ENCODE results near the gene PRICKLE1.
A peak's percentile ranks its signal among the peaks of the same experiment; 100 is the strongest.

Gene PRICKLE1

DNA sequence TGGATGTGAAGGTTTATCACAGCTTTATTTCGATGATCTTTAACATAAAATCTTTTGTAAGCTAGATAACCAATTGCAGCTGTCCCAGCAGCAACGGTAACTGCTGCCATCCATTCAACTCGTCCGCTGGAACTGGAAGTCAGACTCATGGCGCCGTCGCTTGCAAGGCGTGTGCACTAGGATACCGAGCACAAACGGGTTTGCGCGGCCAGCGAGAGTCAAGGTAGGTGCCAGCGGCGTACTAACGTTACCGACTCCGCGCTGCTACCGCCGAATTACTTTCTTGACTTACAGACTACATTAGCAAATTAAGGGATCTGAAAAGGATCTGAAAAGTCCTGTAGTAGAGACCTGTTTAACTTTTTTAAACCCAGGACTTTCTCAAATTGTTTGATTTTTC is 47.4 kb upstream of the PRICKLE1 start:
- no peak for DNase-seq (ENCODE audit: low read depth in 1 of 2, low spot score in 1 of 2)
- no peak overlapping the region for H3K27ac ChIP-seq (replicated peaks)
- TF ChIP-seq, protein P1, sequence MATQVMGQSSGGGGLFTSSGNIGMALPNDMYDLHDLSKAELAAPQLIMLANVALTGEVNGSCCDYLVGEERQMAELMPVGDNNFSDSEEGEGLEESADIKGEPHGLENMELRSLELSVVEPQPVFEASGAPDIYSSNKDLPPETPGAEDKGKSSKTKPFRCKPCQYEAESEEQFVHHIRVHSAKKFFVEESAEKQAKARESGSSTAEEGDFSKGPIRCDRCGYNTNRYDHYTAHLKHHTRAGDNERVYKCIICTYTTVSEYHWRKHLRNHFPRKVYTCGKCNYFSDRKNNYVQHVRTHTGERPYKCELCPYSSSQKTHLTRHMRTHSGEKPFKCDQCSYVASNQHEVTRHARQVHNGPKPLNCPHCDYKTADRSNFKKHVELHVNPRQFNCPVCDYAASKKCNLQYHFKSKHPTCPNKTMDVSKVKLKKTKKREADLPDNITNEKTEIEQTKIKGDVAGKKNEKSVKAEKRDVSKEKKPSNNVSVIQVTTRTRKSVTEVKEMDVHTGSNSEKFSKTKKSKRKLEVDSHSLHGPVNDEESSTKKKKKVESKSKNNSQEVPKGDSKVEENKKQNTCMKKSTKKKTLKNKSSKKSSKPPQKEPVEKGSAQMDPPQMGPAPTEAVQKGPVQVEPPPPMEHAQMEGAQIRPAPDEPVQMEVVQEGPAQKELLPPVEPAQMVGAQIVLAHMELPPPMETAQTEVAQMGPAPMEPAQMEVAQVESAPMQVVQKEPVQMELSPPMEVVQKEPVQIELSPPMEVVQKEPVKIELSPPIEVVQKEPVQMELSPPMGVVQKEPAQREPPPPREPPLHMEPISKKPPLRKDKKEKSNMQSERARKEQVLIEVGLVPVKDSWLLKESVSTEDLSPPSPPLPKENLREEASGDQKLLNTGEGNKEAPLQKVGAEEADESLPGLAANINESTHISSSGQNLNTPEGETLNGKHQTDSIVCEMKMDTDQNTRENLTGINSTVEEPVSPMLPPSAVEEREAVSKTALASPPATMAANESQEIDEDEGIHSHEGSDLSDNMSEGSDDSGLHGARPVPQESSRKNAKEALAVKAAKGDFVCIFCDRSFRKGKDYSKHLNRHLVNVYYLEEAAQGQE (IDR thresholded peaks at IDR 0.05; ENCODE audit: insufficient replicate concordance, low read depth), result no peak
- TF ChIP-seq, protein P2, sequence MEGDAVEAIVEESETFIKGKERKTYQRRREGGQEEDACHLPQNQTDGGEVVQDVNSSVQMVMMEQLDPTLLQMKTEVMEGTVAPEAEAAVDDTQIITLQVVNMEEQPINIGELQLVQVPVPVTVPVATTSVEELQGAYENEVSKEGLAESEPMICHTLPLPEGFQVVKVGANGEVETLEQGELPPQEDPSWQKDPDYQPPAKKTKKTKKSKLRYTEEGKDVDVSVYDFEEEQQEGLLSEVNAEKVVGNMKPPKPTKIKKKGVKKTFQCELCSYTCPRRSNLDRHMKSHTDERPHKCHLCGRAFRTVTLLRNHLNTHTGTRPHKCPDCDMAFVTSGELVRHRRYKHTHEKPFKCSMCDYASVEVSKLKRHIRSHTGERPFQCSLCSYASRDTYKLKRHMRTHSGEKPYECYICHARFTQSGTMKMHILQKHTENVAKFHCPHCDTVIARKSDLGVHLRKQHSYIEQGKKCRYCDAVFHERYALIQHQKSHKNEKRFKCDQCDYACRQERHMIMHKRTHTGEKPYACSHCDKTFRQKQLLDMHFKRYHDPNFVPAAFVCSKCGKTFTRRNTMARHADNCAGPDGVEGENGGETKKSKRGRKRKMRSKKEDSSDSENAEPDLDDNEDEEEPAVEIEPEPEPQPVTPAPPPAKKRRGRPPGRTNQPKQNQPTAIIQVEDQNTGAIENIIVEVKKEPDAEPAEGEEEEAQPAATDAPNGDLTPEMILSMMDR (IDR thresholded peaks at IDR 0.05; ENCODE audit: insufficient read depth, low read length), result no peak
- TF ChIP-seq SPI1 (IDR thresholded peaks at IDR 0.05; ENCODE audit: borderline replicate concordance, low read depth) (no peak), POLR2AphosphoS5 (IDR thresholded peaks at IDR 0.05; ENCODE audit: low read depth) (no peak), GABPA (IDR thresholded peaks at IDR 0.05; ENCODE audit: low read depth) (no peak)
- H3K27me3 ChIP-seq (ENCODE audit: insufficient read depth, poor library complexity, severe bottlenecking), result peaks cover 3% of the 10 kb centered on the region
- no peak overlapping the region for H3K4me3 ChIP-seq (replicated peaks; ENCODE audit: insufficient read depth, low read length)

DNA sequence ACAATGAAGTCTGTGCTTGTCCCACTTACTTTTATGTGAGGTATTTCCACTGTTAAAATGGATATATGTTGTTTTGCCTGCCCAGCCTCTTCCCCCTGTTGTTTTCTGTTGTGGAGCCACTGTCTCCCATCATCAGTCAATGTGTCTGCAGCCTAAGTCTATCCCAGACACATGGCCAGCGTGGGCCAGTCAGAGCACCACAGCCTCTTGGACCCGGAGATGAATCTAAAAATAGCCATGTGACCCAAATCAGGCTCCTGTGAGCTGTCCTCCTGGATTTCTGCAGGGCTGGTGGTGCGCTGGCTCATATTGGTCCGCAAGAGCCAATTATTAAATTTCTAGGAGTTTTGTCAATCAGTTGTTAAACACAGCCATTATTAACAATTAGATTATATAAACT is 44.0 kb upstream of the PRICKLE1 start:
- H3K27ac ChIP-seq (replicated peaks), result no peak overlapping the region
- H3K4me3 ChIP-seq (replicated peaks; ENCODE audit: insufficient read depth, low read length), result no peak overlapping the region
- DNase-seq (ENCODE audit: low read depth in 1 of 2, low spot score in 1 of 2), result no peak
- TF ChIP-seq POLR2AphosphoS5 (IDR thresholded peaks at IDR 0.05; ENCODE audit: low read depth), result no peak
- TF ChIP-seq, protein P1 (IDR thresholded peaks at IDR 0.05; ENCODE audit: insufficient replicate concordance, low read depth), result no peak
- no peak for TF ChIP-seq SPI1 (IDR thresholded peaks at IDR 0.05; ENCODE audit: borderline replicate concordance, low read depth)
- TF ChIP-seq, protein P2 (IDR thresholded peaks at IDR 0.05; ENCODE audit: insufficient read depth, low read length), result no peak
- H3K27me3 ChIP-seq (ENCODE audit: insufficient read depth, poor library complexity, severe bottlenecking), result no peaks in the 10 kb centered on the region

DNA sequence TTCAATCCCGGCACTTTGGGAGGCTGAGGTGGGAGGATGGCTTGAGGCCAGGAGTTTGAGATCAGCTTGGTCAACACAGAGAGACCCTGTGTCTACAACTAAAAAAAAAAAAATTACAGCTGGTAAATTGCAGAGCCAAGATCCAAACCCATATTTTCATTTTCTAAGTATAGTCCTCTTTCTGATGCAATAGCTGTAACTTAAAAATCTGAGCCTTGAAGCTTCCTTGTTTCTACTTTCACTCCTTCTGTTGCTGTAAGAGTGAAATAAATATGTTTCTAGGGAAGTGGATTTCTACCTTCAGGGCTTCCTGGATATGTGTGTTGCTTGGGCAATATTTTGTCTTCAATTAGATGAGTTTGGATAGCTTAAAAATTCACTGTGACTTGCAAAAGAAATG is 42.0 kb upstream of the PRICKLE1 start:
- Histone ChIP-seq H3K27ac (replicated peaks) (no peak overlapping the region), H3K4me3 (replicated peaks; ENCODE audit: insufficient read depth, low read length) (no peak overlapping the region), H3K27me3 (ENCODE audit: insufficient read depth, poor library complexity, severe bottlenecking) (no peaks in the 10 kb centered on the region)
- peak; percentile 37; the same call in 1 of the 2 replicates for TF ChIP-seq SPI1 (IDR thresholded peaks at IDR 0.05; ENCODE audit: borderline replicate concordance, low read depth)
- TF ChIP-seq POLR2AphosphoS5 (IDR thresholded peaks at IDR 0.05; ENCODE audit: low read depth), result no peak
- TF ChIP-seq, protein P2 (IDR thresholded peaks at IDR 0.05; ENCODE audit: insufficient read depth, low read length), result no peak
- TF ChIP-seq GABPA (IDR thresholded peaks at IDR 0.05; ENCODE audit: low read depth), result no peak
- TF ChIP-seq, protein P1 (IDR thresholded peaks at IDR 0.05; ENCODE audit: insufficient replicate concordance, low read depth), result no peak
- peak in 1 of 2 experiments; percentile 56 for DNase-seq (ENCODE audit: low read depth in 1 of 2, low spot score in 1 of 2)

All from HL-60 (cell line).